ENCODE results near the gene SNX27. TPM values are rescaled to one million over a fixed set of nuclear protein-coding genes. Genes with fewer than 3 reads are reported as not detected.

SNX27 gene
- total and polyA plus RNA-seq, 2 donors (not counting 3 experiments of a cell fraction or from before 2014, with no cell fraction given), result 8.1 to 24.9 TPM

DNA sequence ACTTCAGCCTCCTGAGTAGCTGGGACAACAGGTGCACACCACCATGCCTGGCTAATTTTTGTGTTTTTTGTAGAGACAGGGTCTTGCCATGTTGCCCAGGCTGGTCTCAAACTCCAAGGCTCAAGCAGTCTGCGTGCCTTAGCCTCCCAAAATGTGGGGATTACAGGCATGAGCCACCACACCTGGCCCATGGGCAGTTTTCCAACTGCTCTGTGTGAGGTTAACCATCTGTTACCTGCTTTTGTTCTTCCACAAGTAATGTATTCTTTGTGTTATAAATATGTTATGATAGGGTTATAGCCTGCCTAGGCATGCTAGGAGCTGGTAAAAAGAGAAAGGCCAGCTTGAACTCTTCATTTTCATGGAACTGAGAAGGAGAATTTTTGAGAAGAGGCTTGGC, 41.0 kb upstream of the SNX27 start:
- no peaks in the 10 kb centered on the region for H4K20me1 ChIP-seq (replicated peaks; ENCODE audit: control insufficient read depth, extremely low read depth, insufficient read depth, low read length)
- H3K27ac ChIP-seq (ENCODE audit: insufficient read depth, low read depth, low read length), result no peak overlapping the region
- no peaks in the 10 kb centered on the region for H3K36me3 ChIP-seq (ENCODE audit: control insufficient read depth in 2 of 2, extremely low read depth in 1 of 2, insufficient read depth in 2 of 2, low read length in 2 of 2)
- H3K4me3 ChIP-seq (replicated peaks in 1 of 3; ENCODE audit: insufficient read depth in 1 of 3, low read depth in 1 of 3, low read length in 3 of 3), result no peak overlapping the region
- no TSS peak for BruUV-seq (replicated peaks)
- H3K9me1 ChIP-seq (replicated peaks; ENCODE audit: control insufficient read depth, extremely low read depth, insufficient read depth, low read length), result no peaks in the 10 kb centered on the region
- H3K79me2 ChIP-seq (ENCODE audit: control insufficient read depth, insufficient read depth, low read length), result no peaks in the 10 kb centered on the region
- H3K9me3 ChIP-seq (replicated peaks; ENCODE audit: control insufficient read depth, insufficient read depth, low read length), result no peaks in the 10 kb centered on the region
- POLR2A ChIA-PET, result interaction anchor here (0.6 kb wide), 1 partner anchor 20 kb away, joined by 3 read pairs; no protein-coding TSS in a partner anchor
- intact Hi-C loops (cut with micrococcal nuclease) (no loop called here), dilution Hi-C loops (cut with MboI; ENCODE audit: extremely low pct_ligation_motif_present, low sequenced_read_pairs) (no loop called here)
- CTCF ChIA-PET, result no interaction called here
- H3K4me2 ChIP-seq (ENCODE audit: insufficient read depth, low read length), result no peak overlapping the region
- H3K4me1 ChIP-seq (ENCODE audit: control insufficient read depth, extremely low read depth, insufficient read depth, low read length), result no peaks in the 10 kb centered on the region
- FAIRE-seq (no peak), DNase-seq (ENCODE audit: low read depth, low spot score) (no peak)
- no peaks in the 10 kb centered on the region for H3K27me3 ChIP-seq (ENCODE audit: control insufficient read depth in 2 of 2, insufficient read depth in 2 of 2, low read length in 2 of 2)
- TF ChIP-seq JUN (IDR thresholded peaks at IDR 0.05; ENCODE audit: borderline replicate concordance, insufficient read depth, insufficient read length, low read depth) (no peak), MYC (IDR thresholded peaks at IDR 0.05; ENCODE audit: low read depth, low read length) (no peak), POLR2AphosphoS5 (IDR thresholded peaks at IDR 0.05; ENCODE audit: insufficient read depth, low read depth, low read length) (no peak), FOS (IDR thresholded peaks at IDR 0.05; ENCODE audit: borderline replicate concordance, insufficient read depth, low read length) (no peak), EZH2 (IDR thresholded peaks at IDR 0.05; ENCODE audit: borderline replicate concordance, low read depth, low read length, severe bottlenecking) (no peak)
- TF ChIP-seq, protein P1, sequence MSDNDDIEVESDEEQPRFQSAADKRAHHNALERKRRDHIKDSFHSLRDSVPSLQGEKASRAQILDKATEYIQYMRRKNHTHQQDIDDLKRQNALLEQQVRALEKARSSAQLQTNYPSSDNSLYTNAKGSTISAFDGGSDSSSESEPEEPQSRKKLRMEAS (IDR thresholded peaks at IDR 0.05; ENCODE audit: insufficient read depth, insufficient read length), result no peak
- TF ChIP-seq, protein P2, sequence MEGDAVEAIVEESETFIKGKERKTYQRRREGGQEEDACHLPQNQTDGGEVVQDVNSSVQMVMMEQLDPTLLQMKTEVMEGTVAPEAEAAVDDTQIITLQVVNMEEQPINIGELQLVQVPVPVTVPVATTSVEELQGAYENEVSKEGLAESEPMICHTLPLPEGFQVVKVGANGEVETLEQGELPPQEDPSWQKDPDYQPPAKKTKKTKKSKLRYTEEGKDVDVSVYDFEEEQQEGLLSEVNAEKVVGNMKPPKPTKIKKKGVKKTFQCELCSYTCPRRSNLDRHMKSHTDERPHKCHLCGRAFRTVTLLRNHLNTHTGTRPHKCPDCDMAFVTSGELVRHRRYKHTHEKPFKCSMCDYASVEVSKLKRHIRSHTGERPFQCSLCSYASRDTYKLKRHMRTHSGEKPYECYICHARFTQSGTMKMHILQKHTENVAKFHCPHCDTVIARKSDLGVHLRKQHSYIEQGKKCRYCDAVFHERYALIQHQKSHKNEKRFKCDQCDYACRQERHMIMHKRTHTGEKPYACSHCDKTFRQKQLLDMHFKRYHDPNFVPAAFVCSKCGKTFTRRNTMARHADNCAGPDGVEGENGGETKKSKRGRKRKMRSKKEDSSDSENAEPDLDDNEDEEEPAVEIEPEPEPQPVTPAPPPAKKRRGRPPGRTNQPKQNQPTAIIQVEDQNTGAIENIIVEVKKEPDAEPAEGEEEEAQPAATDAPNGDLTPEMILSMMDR (IDR thresholded peaks at IDR 0.05; ENCODE audit: extremely low read depth in 1 of 2, insufficient read depth in 1 of 2, low read depth in 1 of 2, low read length in 2 of 2), result no peak
- H3K9ac ChIP-seq (replicated peaks; ENCODE audit: extremely low read depth, insufficient read depth, low read length), result no peak overlapping the region
- no peak overlapping the region for H2AFZ ChIP-seq (ENCODE audit: low read depth, low read length)

All from endothelial cell of umbilical vein (primary cell).